CD4-positive, alpha-beta T cell treated with Interferon gamma for 1 hour (primary cell): ENCODE data around the gene HPRT1.

ENCODE experiments used
- DNase-seq: peaks from one replicate; pipeline ENCODE4 v3.0.0-alpha.2; 2020

The HPRT1 gene

GRCh38 chrX:134544513-134545151 lies 84.7 kb downstream of the HPRT1 start:
- no peak for DNase-seq

GRCh38 chrX:134545510-134545909 lies 85.5 kb downstream of the HPRT1 start:
- no peak for DNase-seq

GRCh38 chrX:134546187-134546586 lies 86.2 kb downstream of the HPRT1 start:
- no peak for DNase-seq

- DNase-seq, result no peak
These were observed 87.2 kb downstream of the HPRT1 start for GRCh38 chrX:134547047-134547679.

- no peak for DNase-seq
These were observed 88.6 kb downstream of the HPRT1 start for GRCh38 chrX:134548257-134549201.
